Measurements from ENCODE around the gene PTCSC3. TPM values are rescaled to one million over a fixed set of nuclear protein-coding genes. Genes with fewer than 3 reads are reported as not detected.

PTCSC3 gene
- not detected for total RNA-seq

GRCh38 chr14:36176524-36176923, at the start of gene PTCSC3:
TSS of gene PTCSC3 (minus strand) at chr14:36176722.
- H3K27ac Mint-ChIP-seq = no peak within 1 kb of the TSS
- no peaks in the 10 kb centered on the region for H3K9me3 Mint-ChIP-seq
- H3K36me3 Mint-ChIP-seq (ENCODE audit: low read depth) = no peaks in the 10 kb centered on the region
- ChIA-PET POLR2A (no interaction called here), CTCF (no interaction called here)
- H3K4me3 Mint-ChIP-seq = no peak within 1 kb of the TSS
- no peak for DNase-seq
- no peaks in the 10 kb centered on the region for H3K4me1 Mint-ChIP-seq
- peaks cover 8% of the 10 kb centered on the region for H3K27me3 Mint-ChIP-seq

- no peak for DNase-seq
- ChIA-PET POLR2A (no interaction called here), CTCF (no interaction called here)
- Mint-ChIP-seq H3K4me1 (no peaks in the 10 kb centered on the region), H3K27ac (no peak overlapping the region), H3K4me3 (no peak overlapping the region), H3K36me3 (ENCODE audit: low read depth) (no peaks in the 10 kb centered on the region), H3K27me3 (peaks cover 2% of the 10 kb centered on the region), H3K9me3 (no peaks in the 10 kb centered on the region)
Measured at GRCh38 chr14:36226164-36226563, 49.6 kb upstream of the PTCSC3 start.

DNA sequence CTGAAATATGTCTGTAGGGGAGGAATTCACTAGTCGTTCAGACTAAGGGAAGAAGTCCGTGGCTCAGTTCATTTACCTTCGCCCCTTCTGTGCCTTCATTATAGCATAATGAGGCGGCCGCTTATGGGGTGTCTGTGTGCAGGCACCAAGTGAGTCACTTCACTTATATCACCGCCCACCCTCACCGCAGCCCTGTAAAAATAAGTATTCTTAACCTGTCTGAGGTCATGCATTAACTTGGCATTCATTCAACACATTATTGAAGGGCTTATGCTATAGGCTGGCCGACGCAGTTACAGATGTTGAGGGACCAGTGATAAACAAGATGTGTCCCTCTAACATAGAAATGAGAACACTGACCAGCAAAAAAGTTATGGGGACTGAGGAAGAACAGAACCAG, 47.7 kb upstream of the PTCSC3 start:
- Mint-ChIP-seq H3K4me1 (no peaks in the 10 kb centered on the region), H3K4me3 (no peak overlapping the region), H3K36me3 (ENCODE audit: low read depth) (no peaks in the 10 kb centered on the region), H3K27me3 (peaks cover 4% of the 10 kb centered on the region), H3K9me3 (no peaks in the 10 kb centered on the region), H3K27ac (no peak overlapping the region)
- ChIA-PET POLR2A (no interaction called here), CTCF (no interaction called here)
- no peak for DNase-seq

DNA sequence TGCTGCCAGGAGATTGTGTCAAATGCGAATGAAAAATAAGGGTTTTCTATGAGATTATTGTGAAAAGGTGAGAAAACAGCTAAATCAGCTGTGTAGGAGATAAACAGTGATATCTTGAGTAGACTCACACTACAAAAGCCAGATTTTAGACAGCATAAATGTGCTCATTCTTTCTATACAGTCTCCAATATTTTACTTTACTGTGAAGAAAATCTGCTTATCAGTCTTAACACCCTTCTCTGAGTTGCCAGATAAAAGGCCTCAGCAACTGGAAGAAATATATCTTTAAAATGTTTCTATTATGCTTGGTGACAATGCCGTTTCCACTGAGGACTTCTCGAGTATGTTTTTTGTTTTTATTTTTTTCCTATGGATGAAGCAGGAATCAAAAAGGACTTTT, 47.0 kb upstream of the PTCSC3 start:
- CTCF ChIA-PET = no interaction called here
- POLR2A ChIA-PET = no interaction called here
- no peak overlapping the region for H3K4me3 Mint-ChIP-seq
- DNase-seq = no peak
- no peaks in the 10 kb centered on the region for H3K9me3 Mint-ChIP-seq
- H3K27ac Mint-ChIP-seq = no peak overlapping the region
- H3K27me3 Mint-ChIP-seq = peaks cover 4% of the 10 kb centered on the region
- no peaks in the 10 kb centered on the region for H3K36me3 Mint-ChIP-seq (ENCODE audit: low read depth)
- H3K4me1 Mint-ChIP-seq = no peaks in the 10 kb centered on the region

GRCh38 chr14:36222952-36223468, 46.5 kb upstream of the PTCSC3 start:
- Mint-ChIP-seq H3K9me3 (no peaks in the 10 kb centered on the region), H3K27ac (no peak overlapping the region), H3K27me3 (peaks cover 4% of the 10 kb centered on the region), H3K36me3 (ENCODE audit: low read depth) (no peaks in the 10 kb centered on the region), H3K4me1 (no peaks in the 10 kb centered on the region), H3K4me3 (no peak overlapping the region)
- CTCF ChIA-PET = no interaction called here
- POLR2A ChIA-PET = no interaction called here
- no peak for DNase-seq

DNA sequence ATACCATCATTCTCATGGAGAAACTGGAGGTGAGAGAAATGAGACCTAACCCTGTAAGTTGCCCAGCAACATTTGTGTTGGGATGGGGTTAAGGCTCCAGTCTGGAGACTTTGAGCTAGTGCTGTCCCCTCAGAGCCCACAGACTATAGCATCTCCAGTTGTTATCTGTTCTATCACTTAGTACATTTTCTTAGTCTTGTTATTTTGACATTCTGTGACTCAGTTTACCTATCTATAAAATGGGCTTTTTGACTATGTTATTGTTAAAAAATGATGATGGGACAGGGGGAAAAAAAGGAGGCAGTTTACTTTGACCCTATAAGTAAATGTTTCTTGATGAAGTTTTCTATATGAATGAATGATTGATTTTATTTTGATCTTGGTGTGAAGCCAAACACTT, 45.8 kb upstream of the PTCSC3 start:
- ChIA-PET POLR2A (no interaction called here), CTCF (no interaction called here)
- no peaks in the 10 kb centered on the region for H3K9me3 Mint-ChIP-seq
- H3K27me3 Mint-ChIP-seq = peaks cover 4% of the 10 kb centered on the region
- H3K27ac Mint-ChIP-seq = no peak overlapping the region
- no peaks in the 10 kb centered on the region for H3K36me3 Mint-ChIP-seq (ENCODE audit: low read depth)
- no peak for DNase-seq
- no peaks in the 10 kb centered on the region for H3K4me1 Mint-ChIP-seq
- no peak overlapping the region for H3K4me3 Mint-ChIP-seq

DNA sequence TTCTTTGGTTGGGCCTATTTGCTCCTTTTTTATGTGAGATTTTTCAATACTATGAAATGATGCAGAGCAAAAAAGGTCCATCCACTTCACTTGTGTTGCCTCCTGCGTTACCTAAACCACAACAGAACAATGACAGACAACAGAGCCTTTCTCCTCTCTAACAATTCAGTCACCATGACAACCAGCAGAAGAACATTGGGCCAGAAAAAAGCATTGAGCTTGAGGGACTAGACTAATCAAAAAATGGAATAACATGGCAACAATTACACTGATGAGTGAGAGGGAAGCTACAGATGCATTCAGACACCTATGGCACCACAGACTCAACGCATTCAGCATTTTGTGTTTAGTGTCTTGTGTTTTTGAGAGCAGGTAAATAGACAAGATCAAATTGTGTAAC, 44.6 kb upstream of the PTCSC3 start:
- CTCF ChIA-PET = no interaction called here
- Mint-ChIP-seq H3K27me3 (peaks cover 9% of the 10 kb centered on the region), H3K4me3 (no peak overlapping the region), H3K36me3 (ENCODE audit: low read depth) (no peaks in the 10 kb centered on the region), H3K4me1 (no peaks in the 10 kb centered on the region), H3K9me3 (no peaks in the 10 kb centered on the region), H3K27ac (no peak overlapping the region)
- POLR2A ChIA-PET = no interaction called here
- DNase-seq = no peak

GRCh38 chr14:36217732-36218131, 41.2 kb upstream of the PTCSC3 start:
- no peak for DNase-seq
- H3K4me1 Mint-ChIP-seq = no peaks in the 10 kb centered on the region
- ChIA-PET CTCF (no interaction called here), POLR2A (no interaction called here)
- peaks cover 15% of the 10 kb centered on the region for H3K27me3 Mint-ChIP-seq
- no peak overlapping the region for H3K4me3 Mint-ChIP-seq
- no peak overlapping the region for H3K27ac Mint-ChIP-seq
- no peaks in the 10 kb centered on the region for H3K36me3 Mint-ChIP-seq (ENCODE audit: low read depth)
- H3K9me3 Mint-ChIP-seq = no peaks in the 10 kb centered on the region

- ChIA-PET CTCF (no interaction called here), POLR2A (no interaction called here)
- H3K9me3 Mint-ChIP-seq = no peaks in the 10 kb centered on the region
- no peaks in the 10 kb centered on the region for H3K36me3 Mint-ChIP-seq (ENCODE audit: low read depth)
- no peaks in the 10 kb centered on the region for H3K4me1 Mint-ChIP-seq
- no peak overlapping the region for H3K27ac Mint-ChIP-seq
- peaks cover 15% of the 10 kb centered on the region for H3K27me3 Mint-ChIP-seq
- no peak overlapping the region for H3K4me3 Mint-ChIP-seq
- DNase-seq = no peak
Measured at GRCh38 chr14:36217027-36217426, 40.5 kb upstream of the PTCSC3 start.

- H3K27me3 Mint-ChIP-seq = peaks cover 11% of the 10 kb centered on the region
- no peaks in the 10 kb centered on the region for H3K4me1 Mint-ChIP-seq
- POLR2A ChIA-PET = no interaction called here
- no peak overlapping the region for H3K4me3 Mint-ChIP-seq
- no peaks in the 10 kb centered on the region for H3K36me3 Mint-ChIP-seq (ENCODE audit: low read depth)
- H3K27ac Mint-ChIP-seq = no peak overlapping the region
- no peak for DNase-seq
- CTCF ChIA-PET = no interaction called here
- H3K9me3 Mint-ChIP-seq = no peaks in the 10 kb centered on the region
Measured at GRCh38 chr14:36215217-36215598, 38.7 kb upstream of the PTCSC3 start.

GRCh38 chr14:36214476-36215216, 38.1 kb upstream of the PTCSC3 start:
- peaks cover 11% of the 10 kb centered on the region for H3K27me3 Mint-ChIP-seq
- POLR2A ChIA-PET = no interaction called here
- DNase-seq = no peak

DNA sequence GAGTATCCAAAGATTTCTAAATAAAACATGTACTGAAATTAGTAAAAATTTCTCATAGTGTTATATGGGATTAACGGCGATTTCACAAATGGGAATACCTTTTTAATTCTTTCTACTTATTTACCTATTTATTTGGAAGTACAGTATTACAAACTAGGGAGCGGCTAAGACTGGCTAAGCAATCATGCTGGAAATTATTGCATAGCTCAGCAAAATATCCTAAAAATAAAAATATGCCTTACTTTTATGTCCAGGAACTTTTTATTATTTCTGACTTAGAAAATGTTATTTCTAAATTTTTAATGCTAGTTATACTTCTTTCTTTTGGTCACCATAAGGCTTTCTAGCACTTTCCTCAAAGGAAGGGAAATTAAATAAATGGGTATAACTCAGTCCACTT, 36.5 kb upstream of the PTCSC3 start:
- DNase-seq = no peak
- ChIA-PET POLR2A (no interaction called here), CTCF (no interaction called here)
- no peak overlapping the region for H3K4me3 Mint-ChIP-seq
- H3K4me1 Mint-ChIP-seq = no peaks in the 10 kb centered on the region
- no peaks in the 10 kb centered on the region for H3K36me3 Mint-ChIP-seq (ENCODE audit: low read depth)
- peaks cover 13% of the 10 kb centered on the region for H3K27me3 Mint-ChIP-seq
- no peaks in the 10 kb centered on the region for H3K9me3 Mint-ChIP-seq
- H3K27ac Mint-ChIP-seq = no peak overlapping the region

More at GRCh38 chr14:36214476-36215216, 38.1 kb upstream of the PTCSC3 start:
- Mint-ChIP-seq H3K4me3 (no peak overlapping the region), H3K9me3 (no peaks in the 10 kb centered on the region), H3K27ac (no peak overlapping the region), H3K36me3 (ENCODE audit: low read depth) (no peaks in the 10 kb centered on the region), H3K4me1 (no peaks in the 10 kb centered on the region)
- CTCF ChIA-PET = no interaction called here

DNA sequence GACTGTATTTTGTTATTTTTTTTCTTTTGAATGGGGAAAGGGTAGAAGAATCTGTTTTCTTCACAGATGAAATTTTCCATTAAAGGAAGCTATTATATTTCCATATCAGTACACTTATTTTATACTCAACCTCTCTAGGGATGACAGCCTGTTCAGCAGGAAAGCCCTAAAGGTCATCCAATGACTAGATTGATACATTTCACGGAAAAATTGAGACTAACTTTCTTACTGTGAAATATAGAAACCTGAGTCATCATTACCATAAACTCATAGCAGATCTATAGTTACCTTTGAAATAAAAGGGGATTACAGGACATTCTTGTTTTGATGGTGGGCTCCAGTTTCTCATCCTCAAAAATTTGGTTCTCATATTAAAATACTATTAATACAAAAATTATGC, 36.1 kb upstream of the PTCSC3 start:
- no peak for DNase-seq
- no peak overlapping the region for H3K27ac Mint-ChIP-seq
- H3K27me3 Mint-ChIP-seq = peaks cover 13% of the 10 kb centered on the region
- ChIA-PET CTCF (no interaction called here), POLR2A (no interaction called here)
- H3K36me3 Mint-ChIP-seq (ENCODE audit: low read depth) = no peaks in the 10 kb centered on the region
- H3K4me3 Mint-ChIP-seq = no peak overlapping the region
- H3K4me1 Mint-ChIP-seq = no peaks in the 10 kb centered on the region
- H3K9me3 Mint-ChIP-seq = no peaks in the 10 kb centered on the region

DNA sequence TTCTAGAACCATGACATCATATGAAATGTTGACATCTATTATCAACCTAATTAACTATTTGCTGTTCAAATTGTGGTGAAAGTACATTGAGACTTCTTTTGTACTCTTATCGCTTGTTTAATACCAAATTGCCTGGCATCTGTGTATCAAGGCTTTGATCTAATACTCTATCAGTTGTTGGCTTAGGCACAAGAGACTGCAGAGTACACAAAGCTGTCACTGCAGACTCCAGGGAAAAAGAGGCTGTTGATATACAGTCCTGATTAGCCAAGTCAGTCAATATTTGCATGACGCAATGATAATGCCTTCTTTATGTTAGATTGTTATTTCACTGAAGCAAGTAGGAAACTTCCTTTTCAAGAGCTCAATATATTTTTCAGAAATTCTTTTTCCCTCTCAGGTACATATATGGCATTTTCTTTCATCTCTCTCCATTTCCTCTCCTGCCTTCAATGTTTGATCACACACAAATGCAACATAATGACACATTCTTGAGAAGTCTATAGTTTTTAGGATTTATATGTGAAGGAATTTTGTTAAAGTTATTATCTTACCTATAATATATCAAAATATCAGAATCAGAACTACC, 32.3 kb upstream of the PTCSC3 start:
- no peak for DNase-seq
- Mint-ChIP-seq H3K36me3 (ENCODE audit: low read depth) (no peaks in the 10 kb centered on the region), H3K27ac (no peak overlapping the region), H3K9me3 (no peaks in the 10 kb centered on the region), H3K4me1 (no peaks in the 10 kb centered on the region), H3K27me3 (peaks cover 12% of the 10 kb centered on the region), H3K4me3 (no peak overlapping the region)
- CTCF ChIA-PET = no interaction called here
- POLR2A ChIA-PET = no interaction called here

Measured in activated CD4-positive, alpha-beta T cell treated with anti-CD3 and anti-CD28 coated beads, Interleukin-2, amount 10 ng/mL, durations not matched to agents 7 days and 5 days (primary cell).